Heart left ventricle (tissue), 13 donors: ENCODE results near the gene NUDT2.

Experiments used
- POLR2A ChIP-seq, 2 donors: fragments of 450-650 bp; IDR thresholded peaks; one replicate each; pipeline ENCODE4 v1.6.1; 2017; ENCODE audit warnings: antibody characterized with exemption in 2 of 2, mild to moderate bottlenecking in 2 of 2, moderate library complexity in 2 of 2
- TF ChIP-seq, protein P1 (sequence below), 12 donors: fragments of 200-600 bp; sonication (generic) in 4 of 12; IDR thresholded peaks; one replicate each; pipeline versions ENCODE4 v1.5.0 to v1.8.0; 2018 to 2022; ENCODE audit warnings: antibody characterized with exemption in 12 of 12, mild to moderate bottlenecking in 5 of 12
- donor health status: ischemic (EF 13 %, LVEDD 7.1; RV severe dilation, severe dysfunction).
- donor health status: DM: no; HTN: yes; CAD: no.
- donor health status: DM: no; HTN: no; CAD: no.
- donor health status: ischemic (EF 25% LVEDD 6.9; RV normal size, moderate dysfunction).
- donor health status: ischemic (EF 25% LVEDD 5.7; RV mildly dilated, moderate dysfunction).
- donor health status: ischemic (EF 35%, LVEDD 5.7; RV mildly dilated, moderate dysfunction).
- donor health status: nonischemic (EF 11% LVEDD 7.7; RV severe dilation, severe dysfunction).
- donor health status: DM: yes; HTN: yes; CAD: no.
- donor health status: PGD.
- donor health status: ischemic (EF 29% LVEDD 5.4; RV normal size, mild dysfunction).
- donor health status: nonischemic (EF 23%, LVEDD 6.1; RV moderate dilation, normal function).

DNA sequence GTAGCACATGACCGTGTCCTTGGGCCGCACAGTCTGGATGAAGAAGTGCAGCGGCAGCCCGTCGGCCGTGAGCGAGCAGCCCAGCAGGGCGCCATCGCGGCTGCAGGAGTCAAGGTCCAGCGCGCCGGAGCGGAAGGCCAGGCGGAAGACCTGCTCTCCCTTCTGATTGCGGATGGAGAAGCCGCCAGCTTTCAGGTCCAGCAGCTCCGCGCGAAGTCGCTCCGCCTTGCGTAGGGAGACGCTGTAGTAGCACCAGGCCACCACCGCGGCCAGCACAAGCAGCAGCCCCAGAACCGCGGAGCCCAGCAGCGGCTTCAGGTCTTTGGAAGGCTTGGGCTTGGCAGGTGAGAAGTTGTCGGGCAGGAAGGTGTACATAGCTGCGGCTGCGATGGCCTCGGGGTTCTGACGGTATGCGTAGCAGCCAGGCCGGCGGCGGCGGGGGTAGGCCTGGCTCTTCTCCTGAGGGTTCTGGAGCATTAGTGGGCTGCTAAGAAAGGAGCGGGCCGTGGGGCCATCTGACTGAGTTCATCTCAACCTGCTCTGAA is 43.2 kb downstream of the NUDT2 start:
- TF ChIP-seq, protein P1, sequence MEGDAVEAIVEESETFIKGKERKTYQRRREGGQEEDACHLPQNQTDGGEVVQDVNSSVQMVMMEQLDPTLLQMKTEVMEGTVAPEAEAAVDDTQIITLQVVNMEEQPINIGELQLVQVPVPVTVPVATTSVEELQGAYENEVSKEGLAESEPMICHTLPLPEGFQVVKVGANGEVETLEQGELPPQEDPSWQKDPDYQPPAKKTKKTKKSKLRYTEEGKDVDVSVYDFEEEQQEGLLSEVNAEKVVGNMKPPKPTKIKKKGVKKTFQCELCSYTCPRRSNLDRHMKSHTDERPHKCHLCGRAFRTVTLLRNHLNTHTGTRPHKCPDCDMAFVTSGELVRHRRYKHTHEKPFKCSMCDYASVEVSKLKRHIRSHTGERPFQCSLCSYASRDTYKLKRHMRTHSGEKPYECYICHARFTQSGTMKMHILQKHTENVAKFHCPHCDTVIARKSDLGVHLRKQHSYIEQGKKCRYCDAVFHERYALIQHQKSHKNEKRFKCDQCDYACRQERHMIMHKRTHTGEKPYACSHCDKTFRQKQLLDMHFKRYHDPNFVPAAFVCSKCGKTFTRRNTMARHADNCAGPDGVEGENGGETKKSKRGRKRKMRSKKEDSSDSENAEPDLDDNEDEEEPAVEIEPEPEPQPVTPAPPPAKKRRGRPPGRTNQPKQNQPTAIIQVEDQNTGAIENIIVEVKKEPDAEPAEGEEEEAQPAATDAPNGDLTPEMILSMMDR (IDR thresholded peaks at IDR 0.05) = no peak
- TF ChIP-seq POLR2A (IDR thresholded peaks at IDR 0.05) = no peak
